Right atrium auricular region (tissue), 2 donors: ENCODE measurements around the gene KCNF1. TPM values are rescaled to one million over a fixed set of nuclear protein-coding genes. Genes with fewer than 3 reads are reported as not detected.

Source experiments
- DNase-seq: peaks from one replicate; pipeline ENCODE4 v3.0.0-alpha.2; 2019; ENCODE audit warnings: low spot score
- H3K27ac ChIP-seq, 2 donors: fragments of 200-600 bp; sonication (generic); 1 replicate in 1 of 2; 2 replicates in 1 of 2; pipeline ENCODE4 v1.5.1; 2016 to 2019
- H3K27me3 ChIP-seq, 2 donors: fragments of 200-600 bp; sonication (generic); one replicate each; pipeline versions ENCODE4 v1.5.1 to v1.6.0; 2017 to 2019
- H3K36me3 ChIP-seq: fragments of 200-600 bp; sonication (generic); one replicate; pipeline ENCODE4 v1.5.1; 2016
- H3K4me1 ChIP-seq, 2 donors: fragments of 200-600 bp; sonication (generic); one replicate each; pipeline versions ENCODE4 v1.5.1 to v1.6.0; 2017 to 2019
- H3K4me3 ChIP-seq, 2 donors: fragments of 200-600 bp; sonication (generic); 1 replicate in 1 of 2; 2 replicates in 1 of 2; pipeline ENCODE4 v1.5.1; 2017 to 2019; ENCODE audit warnings: mild to moderate bottlenecking in 1 of 2, moderate library complexity in 1 of 2
- H3K9me3 ChIP-seq, 2 donors: fragments of 200-600 bp; sonication (generic); one replicate each; pipeline ENCODE4 v1.5.1; 2019
- total RNA-seq, 2 donors: library from RNA; depleted of rRNA; stranded (reverse); fragments of >200 nt; gene quantifications; one replicate each; pipeline ENCODE4 v1.1.0, GENCODE V29; 2016
- TF ChIP-seq, protein P1 (sequence below), 2 donors: fragments of 200-600 bp; sonication (generic); IDR thresholded peaks; one replicate each; pipeline ENCODE4 v1.5.1; 2019; ENCODE audit warnings: antibody characterized with exemption in 2 of 2

KCNF1 gene
- total RNA-seq, 2 donors from 2014 or later: 0.30 to 0.94 TPM

DNA sequence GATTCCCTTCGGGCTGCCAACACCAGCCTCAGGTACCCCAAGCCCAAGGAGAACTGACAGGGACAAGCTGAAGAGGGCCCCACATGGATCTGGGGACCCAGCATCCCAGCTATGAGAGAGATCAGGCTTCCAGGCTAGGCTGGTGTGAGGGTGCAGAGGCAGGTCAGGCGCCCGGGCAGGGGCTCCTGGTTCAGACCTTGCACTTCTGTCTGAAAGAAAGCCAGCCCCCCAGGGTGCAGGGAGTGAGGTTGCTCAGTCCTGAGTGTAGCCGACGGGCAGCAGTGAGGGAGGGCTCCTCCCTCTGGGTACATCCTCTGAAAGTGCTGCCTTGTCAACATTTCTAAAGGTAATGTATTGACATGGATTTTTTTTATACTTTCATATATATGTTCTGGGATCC is 33.1 kb downstream of the KCNF1 start:
- Histone ChIP-seq H3K36me3 (no peaks in the 10 kb centered on the region), H3K4me1 (no peaks in the 10 kb centered on the region), H3K27me3 (no peaks in the 10 kb centered on the region), H3K9me3 (peaks cover 0 to 5% of the 10 kb centered on the region in 2 donors), H3K4me3 (no peak overlapping the region), H3K27ac (no peak overlapping the region)
- no peak for DNase-seq
- TF ChIP-seq, protein P1, sequence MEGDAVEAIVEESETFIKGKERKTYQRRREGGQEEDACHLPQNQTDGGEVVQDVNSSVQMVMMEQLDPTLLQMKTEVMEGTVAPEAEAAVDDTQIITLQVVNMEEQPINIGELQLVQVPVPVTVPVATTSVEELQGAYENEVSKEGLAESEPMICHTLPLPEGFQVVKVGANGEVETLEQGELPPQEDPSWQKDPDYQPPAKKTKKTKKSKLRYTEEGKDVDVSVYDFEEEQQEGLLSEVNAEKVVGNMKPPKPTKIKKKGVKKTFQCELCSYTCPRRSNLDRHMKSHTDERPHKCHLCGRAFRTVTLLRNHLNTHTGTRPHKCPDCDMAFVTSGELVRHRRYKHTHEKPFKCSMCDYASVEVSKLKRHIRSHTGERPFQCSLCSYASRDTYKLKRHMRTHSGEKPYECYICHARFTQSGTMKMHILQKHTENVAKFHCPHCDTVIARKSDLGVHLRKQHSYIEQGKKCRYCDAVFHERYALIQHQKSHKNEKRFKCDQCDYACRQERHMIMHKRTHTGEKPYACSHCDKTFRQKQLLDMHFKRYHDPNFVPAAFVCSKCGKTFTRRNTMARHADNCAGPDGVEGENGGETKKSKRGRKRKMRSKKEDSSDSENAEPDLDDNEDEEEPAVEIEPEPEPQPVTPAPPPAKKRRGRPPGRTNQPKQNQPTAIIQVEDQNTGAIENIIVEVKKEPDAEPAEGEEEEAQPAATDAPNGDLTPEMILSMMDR (IDR thresholded peaks at IDR 0.05): no peak

DNA sequence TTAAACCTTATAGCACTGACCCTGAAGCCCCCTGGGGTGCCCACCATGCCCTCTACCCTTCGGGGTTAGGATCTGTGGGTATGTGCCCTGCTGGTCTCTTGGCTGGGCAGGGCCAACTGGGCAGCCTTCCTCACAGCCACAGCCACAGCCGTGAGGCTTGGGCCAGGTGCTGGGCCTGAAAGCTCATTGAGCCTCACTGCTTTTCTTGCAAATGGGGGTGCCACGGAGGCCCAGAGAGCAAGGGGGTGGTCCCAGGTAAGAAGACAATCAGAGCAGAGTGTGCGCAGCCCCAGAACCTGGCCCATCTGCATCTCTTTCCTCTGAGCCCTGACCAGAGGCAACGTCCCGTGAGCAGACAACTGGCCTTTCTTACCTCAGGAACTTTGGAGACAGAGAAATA is 34.7 kb downstream of the KCNF1 start:
- no peak for DNase-seq
- no peaks in the 10 kb centered on the region for H3K9me3 ChIP-seq
- no peak overlapping the region for H3K27ac ChIP-seq
- no peaks in the 10 kb centered on the region for H3K27me3 ChIP-seq
- no peaks in the 10 kb centered on the region for H3K36me3 ChIP-seq
- H3K4me3 ChIP-seq: no peak overlapping the region
- no peaks in the 10 kb centered on the region for H3K4me1 ChIP-seq
- TF ChIP-seq, protein P1 (IDR thresholded peaks at IDR 0.05): no peak

DNA sequence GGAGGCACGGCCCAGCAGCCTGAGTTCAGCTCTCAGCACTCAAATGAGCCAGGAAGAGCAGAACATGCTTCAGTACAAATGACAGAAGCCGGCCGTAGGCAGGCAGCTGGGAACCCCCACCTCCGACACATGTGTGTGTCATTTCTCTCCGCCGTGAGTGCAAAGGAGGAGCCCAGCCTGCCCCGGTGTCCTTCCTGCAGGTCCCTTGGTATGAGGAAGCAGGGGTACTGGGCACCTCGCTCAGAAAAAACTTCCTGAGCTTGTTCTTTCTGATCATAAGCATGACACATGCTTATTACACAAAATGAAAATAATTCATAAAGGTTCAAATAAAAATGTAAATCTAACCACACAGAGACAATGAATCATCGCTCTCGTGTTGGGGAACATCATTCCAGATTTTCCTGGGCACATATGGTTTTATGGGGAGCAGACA is 35.3 kb downstream of the KCNF1 start:
- DNase-seq: no peak
- no peaks in the 10 kb centered on the region for H3K27me3 ChIP-seq
- no peak overlapping the region for H3K4me3 ChIP-seq
- no peak overlapping the region for H3K27ac ChIP-seq
- no peaks in the 10 kb centered on the region for H3K9me3 ChIP-seq
- H3K36me3 ChIP-seq: no peaks in the 10 kb centered on the region
- TF ChIP-seq, protein P1 (IDR thresholded peaks at IDR 0.05): no peak
- H3K4me1 ChIP-seq: no peaks in the 10 kb centered on the region

- no peaks in the 10 kb centered on the region for H3K27me3 ChIP-seq
- no peak overlapping the region for H3K4me3 ChIP-seq
- TF ChIP-seq, protein P1 (IDR thresholded peaks at IDR 0.05): no peak
- DNase-seq: no peak
- no peaks in the 10 kb centered on the region for H3K36me3 ChIP-seq
- no peaks in the 10 kb centered on the region for H3K9me3 ChIP-seq
- no peaks in the 10 kb centered on the region for H3K4me1 ChIP-seq
- no peak overlapping the region for H3K27ac ChIP-seq
These were observed 35.9 kb downstream of the KCNF1 start for GRCh38 chr2:10947446-10948187.

DNA sequence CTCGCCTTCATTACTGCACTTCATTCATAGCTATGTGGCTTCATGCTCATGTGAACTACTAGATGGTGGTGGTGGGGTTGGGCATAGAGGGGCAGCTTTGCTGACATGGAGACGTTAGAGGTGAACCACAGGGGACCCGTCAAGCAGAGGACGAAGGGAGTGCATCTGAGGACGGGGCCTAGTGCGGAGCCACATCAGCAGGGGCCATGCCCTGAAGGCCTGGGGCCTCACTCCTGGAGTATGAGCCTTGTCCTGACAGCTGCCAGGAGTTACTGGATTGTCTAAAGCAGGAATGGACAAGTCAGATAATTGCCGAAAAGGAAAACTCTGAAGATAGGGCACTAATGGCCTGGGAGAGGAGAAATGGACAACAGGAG is 36.4 kb downstream of the KCNF1 start:
- no peaks in the 10 kb centered on the region for H3K4me1 ChIP-seq
- no peaks in the 10 kb centered on the region for H3K36me3 ChIP-seq
- TF ChIP-seq, protein P1 (IDR thresholded peaks at IDR 0.05): no peak
- H3K9me3 ChIP-seq: no peaks in the 10 kb centered on the region
- no peak for DNase-seq
- no peak overlapping the region for H3K4me3 ChIP-seq
- H3K27me3 ChIP-seq: no peaks in the 10 kb centered on the region
- no peak overlapping the region for H3K27ac ChIP-seq
